WTC11 (cell line): ENCODE results near the gene NCOA6.

Experiments
- ATF1 ChIP-seq: sonication (generic); formaldehyde crosslinking; IDR thresholded peaks from 2 replicates; pipeline ENCODE4 v1.8.1; 2023; ENCODE audit warnings: mild to moderate bottlenecking, moderate library complexity, missing genetic modification reagents
- ESRRA ChIP-seq: sonication (generic); formaldehyde crosslinking; IDR thresholded peaks from 2 replicates; pipeline ENCODE4 v1.8.1; 2022; ENCODE audit warnings: mild to moderate bottlenecking, missing genetic modification reagents, borderline replicate concordance
- GABPB1 ChIP-seq: sonication (generic); formaldehyde crosslinking; IDR thresholded peaks from 2 replicates; pipeline ENCODE4 v1.8.1; 2023; ENCODE audit warnings: mild to moderate bottlenecking, missing genetic modification reagents
- JUN ChIP-seq: sonication (generic); formaldehyde crosslinking; IDR thresholded peaks from 2 replicates; pipeline ENCODE4 v1.8.0; 2023; ENCODE audit warnings: mild to moderate bottlenecking, missing genetic modification reagents
- ZNF317 ChIP-seq: sonication (generic); formaldehyde crosslinking; IDR thresholded peaks from 2 replicates; pipeline ENCODE4 v1.8.1; 2023; ENCODE audit warnings: low read depth, mild to moderate bottlenecking, moderate library complexity, missing genetic modification reagents, borderline replicate concordance
- TF ChIP-seq, protein P1 (sequence below): fragments of 200-600 bp; IDR thresholded peaks from 2 replicates; pipeline ENCODE4 v1.8.0; 2022; ENCODE audit warnings: antibody characterized with exemption
- TF ChIP-seq, protein P2 (sequence below): fragments of 250-450 bp; sonication (Bioruptor Pico); IDR thresholded peaks from 2 replicates; pipeline ENCODE4 v1.8.0; 2021; ENCODE audit warnings: mild to moderate bottlenecking

GRCh38 chr20:34753706-34754461, 71.6 kb downstream of the NCOA6 start:
- TF ChIP-seq, protein P1, sequence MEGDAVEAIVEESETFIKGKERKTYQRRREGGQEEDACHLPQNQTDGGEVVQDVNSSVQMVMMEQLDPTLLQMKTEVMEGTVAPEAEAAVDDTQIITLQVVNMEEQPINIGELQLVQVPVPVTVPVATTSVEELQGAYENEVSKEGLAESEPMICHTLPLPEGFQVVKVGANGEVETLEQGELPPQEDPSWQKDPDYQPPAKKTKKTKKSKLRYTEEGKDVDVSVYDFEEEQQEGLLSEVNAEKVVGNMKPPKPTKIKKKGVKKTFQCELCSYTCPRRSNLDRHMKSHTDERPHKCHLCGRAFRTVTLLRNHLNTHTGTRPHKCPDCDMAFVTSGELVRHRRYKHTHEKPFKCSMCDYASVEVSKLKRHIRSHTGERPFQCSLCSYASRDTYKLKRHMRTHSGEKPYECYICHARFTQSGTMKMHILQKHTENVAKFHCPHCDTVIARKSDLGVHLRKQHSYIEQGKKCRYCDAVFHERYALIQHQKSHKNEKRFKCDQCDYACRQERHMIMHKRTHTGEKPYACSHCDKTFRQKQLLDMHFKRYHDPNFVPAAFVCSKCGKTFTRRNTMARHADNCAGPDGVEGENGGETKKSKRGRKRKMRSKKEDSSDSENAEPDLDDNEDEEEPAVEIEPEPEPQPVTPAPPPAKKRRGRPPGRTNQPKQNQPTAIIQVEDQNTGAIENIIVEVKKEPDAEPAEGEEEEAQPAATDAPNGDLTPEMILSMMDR = no peak
- TF ChIP-seq ESRRA (CRISPR knock-in tag) = no peak
- TF ChIP-seq ZNF317 (CRISPR knock-in tag) = no peak
- TF ChIP-seq, protein P2, sequence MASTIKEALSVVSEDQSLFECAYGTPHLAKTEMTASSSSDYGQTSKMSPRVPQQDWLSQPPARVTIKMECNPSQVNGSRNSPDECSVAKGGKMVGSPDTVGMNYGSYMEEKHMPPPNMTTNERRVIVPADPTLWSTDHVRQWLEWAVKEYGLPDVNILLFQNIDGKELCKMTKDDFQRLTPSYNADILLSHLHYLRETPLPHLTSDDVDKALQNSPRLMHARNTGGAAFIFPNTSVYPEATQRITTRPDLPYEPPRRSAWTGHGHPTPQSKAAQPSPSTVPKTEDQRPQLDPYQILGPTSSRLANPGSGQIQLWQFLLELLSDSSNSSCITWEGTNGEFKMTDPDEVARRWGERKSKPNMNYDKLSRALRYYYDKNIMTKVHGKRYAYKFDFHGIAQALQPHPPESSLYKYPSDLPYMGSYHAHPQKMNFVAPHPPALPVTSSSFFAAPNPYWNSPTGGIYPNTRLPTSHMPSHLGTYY (CRISPR knock-in tag) = no peak
- TF ChIP-seq JUN (CRISPR knock-in tag) = no peak
- TF ChIP-seq GABPB1 = no peak
- TF ChIP-seq ATF1 (CRISPR knock-in tag) = no peak
